Measurements from ENCODE around the gene TENM3. TPM values are rescaled to one million over a fixed set of nuclear protein-coding genes. Genes with fewer than 3 reads are reported as not detected.

TENM3 gene
- total RNA-seq (2022; extraction: Qiagen RNA extraction), result 0.92 to 1.6 TPM (median 1.5 TPM) in 5 replicates

DNA sequence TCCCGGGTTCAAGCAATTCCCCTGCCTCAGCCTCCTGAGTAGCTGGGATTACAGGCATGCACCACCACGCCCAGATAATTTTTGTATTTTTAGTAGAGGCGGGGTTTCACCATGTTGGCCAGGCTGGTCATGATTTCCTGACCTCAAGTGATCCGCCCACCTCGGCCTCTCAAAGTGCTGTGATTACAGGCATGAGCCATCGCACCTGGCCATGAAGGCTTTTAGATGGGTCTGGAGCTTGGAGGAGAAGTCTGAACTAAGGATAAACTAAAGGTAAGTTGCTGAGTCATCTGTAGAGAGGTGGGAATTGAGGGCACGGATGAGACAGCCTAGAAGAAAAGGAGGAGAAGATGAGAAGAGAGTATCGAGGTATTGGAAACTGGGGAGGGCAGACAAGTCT lies at the start of gene TENM3:
Gene TENM3, plus strand, starts transcription at position 199 of the 400 bp plus-strand sequence. CDS start 80,619 bp downstream, outside the sequence.

